Cortex of kidney (tissue), 1 donor: ENCODE results near the gene RTP5.
"Not testable (repeated sequence)": the region's sequence is repeated elsewhere in the genome, so short reads cannot be mapped to it uniquely, and the experiment has no call there.

ENCODE experiments used
- DNase-seq: peaks from one replicate; lab custom pipeline; 2025; lab: John Stamatoyannopoulos, UW

The RTP5 gene

DNA sequence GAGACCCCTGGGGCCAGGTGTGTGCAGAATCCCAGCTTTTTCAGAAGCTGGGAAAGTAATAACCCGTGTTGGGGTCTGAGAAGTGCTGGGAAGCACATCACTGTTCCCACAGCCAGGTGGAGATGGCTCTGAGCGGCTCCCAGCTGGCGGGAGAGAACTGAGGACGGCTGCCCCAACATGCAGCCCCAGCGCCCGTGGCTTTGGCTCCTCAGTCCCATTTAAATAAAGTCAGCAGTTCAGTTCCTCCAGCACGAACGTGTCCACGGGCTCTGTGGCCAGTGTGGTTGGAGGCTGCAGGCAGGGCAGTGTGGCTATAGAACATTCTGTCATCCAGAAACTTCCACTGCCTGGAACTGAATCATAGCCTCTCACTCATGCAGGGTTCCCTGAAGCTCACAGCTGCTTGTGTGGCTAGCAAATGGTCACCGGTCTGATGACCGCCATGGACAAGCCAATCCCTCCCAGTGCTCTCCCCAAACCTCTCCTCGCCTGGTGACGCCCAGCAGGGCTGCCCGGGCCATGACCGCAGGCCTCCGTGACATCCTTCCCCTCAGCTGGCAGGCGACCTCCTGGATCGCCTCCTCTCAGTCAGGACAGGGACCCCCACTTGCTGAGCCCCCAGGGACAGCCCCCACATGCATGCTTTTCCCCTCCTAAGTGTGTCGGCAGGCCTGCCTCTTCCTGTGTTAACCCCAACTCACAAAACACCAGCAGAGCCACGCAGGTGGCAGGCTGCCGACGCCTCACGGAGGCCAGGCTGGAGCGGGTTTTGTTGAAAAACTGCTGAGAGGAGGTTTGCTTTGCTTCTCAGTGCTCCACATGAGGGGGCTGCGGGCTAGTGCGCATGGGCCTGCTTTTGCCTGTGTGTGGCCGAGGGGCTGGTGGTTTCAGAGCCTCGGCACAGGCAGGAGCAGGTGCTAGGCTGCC, 1.3 kb downstream of the RTP5 start:
- no peak for DNase-seq

DNA sequence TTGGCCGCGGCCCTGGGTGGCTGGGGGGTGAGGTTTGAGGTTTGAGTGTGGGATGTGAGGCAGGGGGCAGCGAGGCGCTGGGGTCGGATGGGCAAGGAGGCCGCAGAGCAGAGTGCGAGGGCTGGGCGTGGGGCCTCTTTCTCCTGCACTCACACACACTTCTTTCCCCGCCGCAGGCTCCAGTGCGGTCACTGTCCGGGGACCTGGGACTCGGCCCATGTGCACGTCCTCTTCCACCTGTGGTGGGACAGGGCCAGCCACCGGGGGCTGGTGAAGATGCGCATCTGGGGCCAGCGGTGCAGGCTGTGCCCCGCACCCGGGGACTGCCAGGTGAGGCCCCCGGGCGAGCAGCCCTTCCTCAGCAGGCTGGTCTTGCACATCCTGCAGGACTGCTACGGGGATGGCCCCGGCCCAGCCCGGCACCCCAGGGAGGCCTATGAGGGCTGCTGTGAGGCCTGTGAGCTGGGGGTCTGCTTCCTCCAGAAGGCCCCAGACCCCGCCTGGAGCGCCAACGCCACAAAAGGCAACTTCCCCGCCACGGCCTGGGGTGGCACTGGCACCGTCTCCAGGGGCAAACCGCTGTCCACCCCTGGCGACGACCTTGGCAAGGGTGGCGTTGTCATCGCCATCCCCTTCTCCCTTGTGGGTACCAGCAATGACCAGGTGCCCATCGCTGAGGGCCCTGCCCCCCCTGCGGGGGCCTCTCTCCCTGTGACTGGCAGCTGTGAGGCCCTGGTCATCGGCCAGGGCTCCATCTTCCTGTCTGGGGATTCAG, 2.2 kb downstream of the RTP5 start:
- DNase-seq = no peak

DNA sequence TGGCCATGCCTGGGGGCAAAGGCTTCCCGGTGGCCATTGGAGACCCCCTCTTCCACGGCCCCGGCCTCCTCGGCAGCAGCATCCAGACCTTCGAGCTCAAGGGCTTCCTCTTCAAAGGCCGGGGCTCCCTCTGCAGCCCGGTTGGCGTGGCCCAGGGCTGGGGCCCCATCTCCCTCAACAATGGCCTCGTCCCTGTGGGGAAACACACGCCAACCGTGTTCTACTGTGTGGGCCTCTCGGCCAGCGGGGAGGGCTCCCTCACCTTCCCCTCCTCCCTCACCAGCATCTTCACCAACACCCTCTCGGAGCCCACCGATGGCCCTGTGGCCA, 2.7 kb downstream of the RTP5 start:
- no peak for DNase-seq

- no peak for DNase-seq
These were observed 3.7 kb downstream of the RTP5 start for GRCh38 chr2:241873081-241873802.

GRCh38 chr2:241873803-241874110, 4.2 kb downstream of the RTP5 start:
- DNase-seq = no peak

GRCh38 chr2:241874277-241874925, 4.9 kb downstream of the RTP5 start:
- DNase-seq = no peak

DNA sequence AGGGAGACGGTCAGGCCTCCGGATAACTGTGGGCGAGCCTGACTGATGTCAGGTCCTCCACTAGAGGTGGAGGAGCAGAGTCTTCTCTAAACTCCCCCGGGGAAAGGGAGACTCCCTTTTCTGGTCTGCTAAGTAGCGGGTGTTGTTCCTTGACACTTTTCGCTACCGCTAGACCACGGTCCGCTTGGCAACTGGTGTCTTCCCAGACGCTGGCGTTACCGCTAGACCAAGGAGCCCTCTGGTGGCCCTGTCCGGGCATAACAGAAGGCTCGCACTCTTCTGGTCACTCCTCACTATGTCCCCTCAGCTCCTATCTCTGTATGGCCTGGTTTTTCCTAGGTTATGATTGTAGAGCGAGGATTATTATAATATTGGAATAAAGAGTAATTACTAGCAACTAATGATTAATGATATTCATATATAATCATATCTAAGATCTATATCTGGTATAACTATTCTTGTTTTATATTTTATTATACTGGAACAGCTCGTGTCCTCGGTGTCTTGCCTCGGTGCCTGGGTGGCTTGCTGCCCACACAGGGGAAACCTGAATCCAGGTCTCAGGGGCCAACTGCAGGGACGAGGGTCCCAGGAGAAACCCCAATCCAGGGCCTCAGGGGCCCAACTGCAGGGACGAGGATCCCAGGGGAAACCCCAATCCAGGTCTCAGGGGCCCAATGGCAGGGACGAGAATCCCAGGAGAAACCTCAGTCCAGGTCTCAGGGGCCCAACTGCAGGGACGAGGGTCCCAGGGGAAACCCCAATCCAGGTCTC, 6.4 kb downstream of the RTP5 start:
- DNase-seq = not testable (repeated sequence)

- DNase-seq = no peak
These were observed 7.1 kb downstream of the RTP5 start for GRCh38 chr2:241876528-241877196.

DNA sequence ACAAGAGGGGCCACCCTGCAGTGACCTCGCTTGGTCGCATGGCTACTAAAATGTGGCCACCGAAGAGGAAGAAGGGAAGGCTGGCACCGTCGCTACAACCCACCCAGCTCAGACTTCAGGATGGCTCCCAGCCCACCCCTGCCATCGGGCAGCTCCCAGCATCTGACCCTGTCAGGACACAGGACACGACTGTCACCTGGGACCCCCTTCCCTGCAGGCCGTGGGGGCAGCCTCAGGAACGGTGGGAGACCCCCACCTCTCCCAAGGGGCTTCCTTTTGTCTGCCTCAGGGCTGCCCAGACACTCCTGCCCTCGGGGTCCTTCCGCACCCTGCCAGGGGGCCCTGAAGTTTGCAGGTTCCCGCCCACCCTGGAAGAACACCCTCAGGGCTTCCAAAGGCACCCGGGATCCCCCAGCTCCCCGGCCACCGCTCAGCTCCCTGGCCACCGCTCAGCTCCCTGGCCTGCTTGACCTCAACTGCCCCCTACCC, 7.7 kb downstream of the RTP5 start:
- DNase-seq = no peak

- DNase-seq = no peak
These were observed 8.8 kb downstream of the RTP5 start for GRCh38 chr2:241877989-241878970.

GRCh38 chr2:241879326-241879725, 9.8 kb downstream of the RTP5 start:
- DNase-seq = no peak

DNA sequence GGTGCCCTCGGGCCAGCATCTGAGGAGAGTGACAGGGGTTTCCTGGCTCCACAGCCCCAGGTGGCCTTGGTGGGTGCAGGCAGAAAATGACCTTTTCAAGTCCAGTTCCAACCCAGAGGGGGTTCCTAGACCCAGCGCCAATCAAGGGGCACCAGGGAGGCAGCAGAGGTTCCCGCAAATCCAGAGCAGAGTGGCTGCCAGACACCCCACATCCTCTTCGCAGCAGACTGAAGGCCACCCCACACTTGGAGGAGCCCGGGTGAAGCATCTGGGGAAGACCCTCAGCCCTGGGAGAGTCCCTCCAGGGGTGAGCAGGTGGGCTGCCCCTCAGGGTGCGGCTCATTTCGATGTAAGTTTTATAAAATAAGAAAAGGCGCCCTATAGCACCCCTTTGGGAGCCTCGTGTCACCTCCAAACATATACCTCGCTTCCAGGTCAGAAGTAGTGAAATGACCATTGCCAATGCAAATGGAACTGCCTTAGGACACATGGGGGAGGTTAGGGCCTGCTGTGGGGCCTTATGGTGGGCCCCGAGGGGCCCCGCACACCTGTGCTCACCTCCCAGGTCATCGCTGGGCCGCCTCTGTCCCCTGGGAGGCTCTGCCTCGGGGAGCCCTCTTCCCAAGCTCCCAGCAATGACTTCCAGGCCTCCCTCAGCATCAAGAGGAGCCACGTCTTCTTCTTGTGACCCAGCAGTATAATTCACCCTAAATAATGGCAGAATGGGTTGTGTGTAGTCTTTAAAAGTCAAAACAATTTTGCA, 11.0 kb downstream of the RTP5 start:
- no peak for DNase-seq

GRCh38 chr2:241882091-241882625, 12.6 kb downstream of the RTP5 start:
- no peak for DNase-seq

GRCh38 chr2:241884951-241885290, 15.4 kb downstream of the RTP5 start:
- DNase-seq = no peak

DNA sequence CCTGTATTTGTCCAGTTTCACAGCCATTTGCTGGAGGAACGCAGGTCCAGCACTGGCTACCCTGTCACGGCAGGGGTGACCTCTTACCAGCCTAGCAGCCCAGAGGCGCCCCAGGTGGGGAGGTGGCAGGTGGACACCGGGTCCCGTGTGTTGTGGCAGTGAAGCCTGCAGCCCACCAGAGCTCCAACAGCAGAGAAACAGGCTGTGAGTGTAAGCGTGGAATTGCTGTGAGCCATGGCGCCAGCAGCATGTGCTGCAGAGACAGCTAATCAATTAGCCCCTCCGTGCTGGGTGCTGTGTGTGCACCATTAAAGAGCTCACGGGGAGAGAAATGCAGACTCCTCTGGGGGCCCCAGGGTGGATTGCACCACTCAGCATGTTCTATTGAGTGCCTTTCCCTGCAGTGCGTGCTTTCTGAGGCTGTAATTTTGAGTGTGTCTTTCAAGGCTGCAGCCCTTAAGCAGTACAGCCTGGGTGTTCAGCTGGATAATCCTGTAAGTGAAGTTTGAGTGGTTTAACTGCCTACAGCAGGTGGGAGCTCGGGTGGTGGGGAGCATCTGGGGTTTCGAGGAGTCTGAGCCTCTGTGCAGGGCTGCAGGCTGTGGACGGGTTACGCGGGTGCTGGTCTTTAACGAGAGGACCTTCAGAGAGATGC, 15.9 kb downstream of the RTP5 start:
- DNase-seq = no peak

DNA sequence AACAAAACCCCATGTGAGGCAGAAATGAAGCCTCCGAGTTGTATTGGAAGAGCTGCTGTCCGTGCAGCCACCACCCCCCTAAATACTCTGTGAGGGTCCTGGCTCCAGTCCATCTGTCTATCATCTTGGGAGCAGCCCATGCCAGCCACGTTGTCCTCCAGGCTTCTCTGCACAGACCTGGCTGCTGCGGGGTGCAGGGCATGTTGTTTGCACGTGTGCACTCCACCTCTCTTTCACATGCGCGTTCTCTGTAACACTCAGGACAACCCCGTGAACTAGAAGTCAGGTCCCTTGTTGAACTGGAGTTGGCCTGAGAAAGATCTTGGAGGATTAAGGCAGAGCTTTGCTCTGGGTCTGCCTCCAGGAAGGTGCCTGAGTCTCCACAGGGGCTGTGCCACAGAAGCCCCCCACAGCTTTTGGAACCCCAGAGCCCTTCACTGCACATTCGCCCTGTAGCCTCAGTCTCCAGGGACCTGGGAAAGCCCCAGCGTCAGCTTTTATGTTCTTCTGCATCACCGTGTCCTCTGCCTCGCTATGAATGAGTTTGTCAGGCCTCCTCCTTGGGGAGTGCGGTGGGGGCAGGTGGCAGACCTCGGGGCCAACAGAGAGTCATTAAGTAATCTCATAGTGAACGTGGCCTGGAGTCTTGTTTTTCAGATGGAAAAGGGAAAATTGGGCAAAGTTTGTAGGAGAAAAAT, 16.6 kb downstream of the RTP5 start:
- no peak for DNase-seq

GRCh38 chr2:241886840-241887447, 17.4 kb downstream of the RTP5 start:
- DNase-seq = no peak
